Measurements from ENCODE around the gene CMAS.

DNA sequence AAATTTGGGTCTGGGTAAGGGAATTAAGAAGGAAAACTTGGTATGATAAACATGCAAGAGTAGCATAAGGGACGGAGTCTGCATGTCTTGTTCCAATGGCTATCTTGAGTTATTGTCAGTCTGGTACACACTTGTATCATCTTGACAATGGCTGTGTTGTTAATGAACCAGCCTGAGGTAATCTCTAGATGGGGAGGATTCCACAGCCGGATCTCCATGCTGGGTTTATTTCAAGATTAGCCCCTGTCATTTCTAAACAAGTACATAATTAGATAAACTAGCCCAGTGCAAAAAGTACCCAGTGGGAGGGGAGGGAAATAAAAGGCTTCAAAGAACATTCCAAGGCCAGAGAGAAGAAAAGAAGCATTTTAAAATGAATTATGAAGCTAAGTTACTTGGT is 16.5 kb upstream of the CMAS start:
- TF ChIP-seq CTCF (IDR thresholded peaks at IDR 0.05) (no peak), POLR2AphosphoS5 (IDR thresholded peaks at IDR 0.05) (no peak)
